ENCODE results near the gene ADORA1.

Gene ADORA1

DNA sequence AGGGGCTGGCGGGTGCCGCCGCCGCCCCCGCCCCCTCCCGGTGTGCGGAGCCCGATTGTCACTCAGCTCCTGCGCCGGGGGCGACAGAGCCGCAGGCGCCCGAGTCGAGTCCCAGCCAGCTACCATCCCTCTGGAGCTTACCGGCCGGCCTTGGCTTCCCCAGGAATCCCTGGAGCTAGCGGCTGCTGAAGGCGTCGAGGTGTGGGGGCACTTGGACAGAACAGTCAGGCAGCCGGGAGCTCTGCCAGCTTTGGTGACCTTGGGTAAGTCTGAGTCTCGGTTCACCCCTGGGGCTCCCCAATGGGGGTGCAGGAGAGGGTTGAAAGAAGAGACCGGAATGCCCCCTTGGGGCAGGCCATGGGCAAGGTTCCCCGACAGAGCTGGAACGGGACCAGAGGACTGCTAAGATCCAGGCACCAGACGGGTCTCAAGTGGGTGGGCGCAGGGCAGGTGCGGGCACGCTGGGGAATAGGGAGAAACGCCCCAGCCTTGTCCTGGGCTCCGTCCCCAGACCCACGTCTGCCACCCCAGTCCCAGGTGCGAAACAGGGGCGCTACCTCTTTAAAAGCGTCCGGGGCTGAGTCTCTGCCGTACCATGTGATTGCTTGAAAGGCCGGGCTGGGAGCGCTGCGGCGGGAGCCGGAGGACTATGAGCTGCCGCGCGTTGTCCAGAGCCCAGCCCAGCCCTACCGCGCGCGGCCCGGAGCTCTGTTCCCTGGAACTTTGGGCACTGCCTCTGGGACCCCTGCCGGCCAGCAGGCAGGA is at the start of gene ADORA1:
ADORA1 (plus strand) TSS at position 61 of the 765 bp plus-strand sequence. CDS start 1,116 bp downstream, outside the sequence.
- DNase-seq (ENCODE audit: low read depth): no peak

DNA sequence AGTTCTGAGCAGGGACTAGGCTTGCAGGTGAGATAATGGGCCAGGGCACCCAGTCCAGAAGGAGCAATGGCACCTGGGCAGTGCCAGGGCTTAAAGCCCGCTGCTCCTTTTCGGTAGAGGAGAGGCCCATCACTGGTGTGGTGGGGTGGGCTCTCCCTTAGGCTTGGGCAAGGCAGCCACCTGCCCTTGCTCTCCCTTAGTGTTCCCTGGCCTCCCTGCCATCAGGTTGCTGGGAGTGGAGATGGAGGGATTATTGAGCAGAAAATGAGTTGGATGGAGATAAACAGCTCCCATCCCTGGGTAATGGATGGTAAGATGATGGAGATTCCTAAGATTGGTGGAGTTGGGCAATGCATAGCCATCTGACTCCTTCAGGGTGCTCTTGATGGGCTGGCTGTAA is 49.6 kb upstream of the ADORA1 start:
- DNase-seq (ENCODE audit: low read depth): no peak

DNA sequence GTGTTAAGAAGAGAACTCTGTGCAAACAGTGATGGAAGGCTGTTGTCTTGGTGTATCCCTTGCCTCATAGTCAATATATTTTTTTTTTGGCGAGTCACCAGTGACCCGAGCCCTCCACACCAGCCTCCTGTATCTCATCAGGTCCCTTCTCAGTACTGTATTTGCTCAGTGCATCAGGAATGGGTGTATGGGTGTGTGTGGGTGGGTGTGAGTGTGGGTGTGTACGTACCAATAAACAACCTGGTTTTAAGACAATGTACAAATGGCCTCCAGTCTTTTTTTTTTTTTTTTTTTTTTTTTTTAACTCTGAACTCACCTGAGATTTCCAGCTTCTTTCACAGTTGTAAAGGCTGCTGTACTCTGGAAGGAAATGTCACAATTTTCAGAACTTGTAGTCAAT is 49.0 kb upstream of the ADORA1 start:
- DNase-seq (ENCODE audit: low read depth): no peak

DNA sequence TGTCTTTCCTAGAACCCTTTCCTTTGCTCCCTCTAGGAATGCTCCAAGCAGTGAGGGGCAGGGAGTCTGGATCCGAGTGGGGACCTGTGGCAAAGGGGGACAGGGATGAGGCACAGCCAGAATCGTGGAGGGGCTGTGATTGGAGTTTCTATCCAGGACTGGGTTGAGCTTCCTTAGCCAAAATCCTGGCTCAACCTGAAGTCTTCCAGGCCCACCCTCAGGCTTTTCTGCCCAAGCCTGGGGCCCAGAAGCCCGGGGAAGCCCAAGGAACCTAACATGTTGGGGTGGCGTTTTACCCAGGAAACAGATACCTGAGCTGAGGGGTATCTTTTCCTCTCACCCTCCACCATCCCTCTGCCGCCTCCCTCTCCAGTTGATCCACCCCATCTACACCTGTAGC is 47.1 kb upstream of the ADORA1 start:
- no peak for DNase-seq (ENCODE audit: low read depth)

DNA sequence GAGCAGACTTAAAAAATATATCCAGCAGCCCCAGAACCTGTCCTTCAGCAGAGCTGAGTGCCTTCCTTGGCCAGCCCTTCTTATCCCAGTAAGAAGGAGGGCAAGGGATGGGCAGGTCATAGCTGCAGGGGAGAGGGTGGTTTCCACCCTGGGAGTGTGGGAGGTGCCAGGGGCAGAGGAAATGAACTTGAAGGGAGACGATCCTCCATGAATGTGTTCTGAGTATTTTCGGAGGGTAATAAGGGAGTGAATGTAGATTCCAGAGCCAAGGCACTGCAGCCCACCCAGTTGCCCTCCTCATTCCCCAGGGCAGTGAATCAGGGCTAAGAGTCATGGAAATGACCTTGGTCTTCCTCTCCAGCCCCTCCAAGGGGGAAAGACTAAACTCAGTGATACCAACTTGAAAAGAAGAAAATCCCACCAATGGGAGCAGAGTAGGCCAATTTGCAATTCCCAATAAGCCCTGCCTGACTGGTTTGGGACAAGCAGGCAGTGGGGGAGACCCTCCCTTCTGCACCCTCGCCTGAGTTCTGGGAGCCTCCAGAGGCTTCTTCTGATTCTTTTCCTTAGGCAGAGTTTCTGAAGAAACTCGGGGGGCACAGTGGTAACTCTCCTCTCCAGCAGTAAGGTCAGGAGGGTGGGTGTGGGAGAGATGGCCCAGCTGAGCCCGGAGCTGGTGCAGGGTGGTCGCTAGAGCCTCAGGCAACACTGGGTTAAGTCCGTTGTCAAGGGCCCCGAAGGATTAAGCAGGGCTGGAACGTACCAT is 45.9 kb upstream of the ADORA1 start:
- DNase-seq (ENCODE audit: low read depth): no peak

DNA sequence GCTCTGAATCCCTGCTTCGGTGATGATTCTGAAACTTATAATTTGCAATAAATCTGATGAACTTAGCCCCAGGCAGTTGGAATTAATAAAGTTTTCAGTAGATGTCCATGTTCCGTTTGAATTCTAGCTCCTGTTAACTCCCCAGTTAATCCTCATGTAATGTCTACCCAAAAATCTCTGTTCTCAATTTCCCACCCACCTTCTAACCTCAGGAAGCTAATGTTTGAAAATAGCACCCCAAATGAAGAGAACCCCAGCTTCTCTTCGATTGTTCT is 45.4 kb upstream of the ADORA1 start:
- DNase-seq (ENCODE audit: low read depth): no peak

DNA sequence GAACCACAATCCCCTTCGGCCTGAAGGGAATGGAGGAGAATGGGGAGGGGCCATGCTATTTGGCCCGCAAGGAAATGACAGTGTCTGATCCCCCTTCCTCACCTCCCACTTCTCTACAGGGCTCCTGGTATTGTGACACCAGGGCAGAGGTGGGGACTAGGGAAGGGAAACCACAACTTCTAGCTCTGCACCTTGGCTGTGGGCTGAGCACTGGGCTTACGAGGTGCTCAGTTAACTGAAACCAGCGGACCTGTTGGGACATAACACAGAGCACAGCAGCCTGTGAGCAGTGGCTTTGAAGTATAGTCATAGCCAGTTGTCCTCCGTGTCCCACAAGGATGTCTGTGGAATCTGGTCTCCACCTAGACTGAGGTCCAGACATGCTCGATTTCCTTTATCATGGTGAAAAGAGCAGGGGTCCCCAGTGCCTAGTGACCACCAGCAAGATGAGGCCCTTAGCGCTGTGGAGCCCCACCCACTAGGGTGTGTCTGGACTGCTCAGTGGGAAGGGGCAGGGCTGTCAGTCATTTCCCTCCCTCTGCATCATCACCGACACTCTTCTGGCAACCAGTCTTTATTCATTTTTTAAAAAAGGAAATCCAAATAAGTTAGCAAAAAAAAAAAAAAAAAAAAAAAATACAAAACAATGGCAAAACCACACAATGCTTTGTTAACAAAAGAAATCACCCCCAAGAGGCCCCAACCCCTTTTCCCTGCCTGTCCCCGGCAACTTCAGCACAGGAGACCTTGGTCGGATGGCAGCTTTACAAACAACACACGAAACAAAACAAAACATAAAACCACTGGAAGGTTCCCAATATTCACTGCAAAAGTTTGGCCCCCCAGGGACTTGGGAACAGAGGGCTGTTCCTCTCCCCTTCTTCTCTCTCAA is 44.7 kb upstream of the ADORA1 start:
- no peak for DNase-seq (ENCODE audit: low read depth)

DNA sequence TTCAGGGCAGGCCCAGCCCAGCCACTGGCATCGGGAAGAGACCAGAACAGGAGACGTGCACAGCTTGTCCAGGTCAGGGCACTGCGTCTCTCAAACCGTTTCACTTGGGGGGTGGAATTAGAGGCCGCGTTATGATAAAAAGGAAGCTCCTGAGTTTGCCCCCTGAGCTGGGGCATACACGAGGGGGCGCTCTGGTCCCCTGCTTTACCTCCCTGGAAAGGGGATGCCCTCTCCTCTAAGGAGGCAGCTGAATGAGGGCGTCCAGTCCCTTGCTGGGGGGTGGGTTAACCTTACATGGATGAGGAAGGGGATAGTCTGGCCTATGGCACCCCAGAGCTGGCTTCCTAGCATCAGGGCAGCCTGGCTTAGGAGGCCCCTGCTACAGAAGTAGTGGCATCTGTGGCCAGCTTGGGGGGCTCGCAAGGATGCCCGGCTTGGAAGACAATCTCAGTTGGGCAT is 44.0 kb upstream of the ADORA1 start:
- no peak for DNase-seq (ENCODE audit: low read depth)

DNA sequence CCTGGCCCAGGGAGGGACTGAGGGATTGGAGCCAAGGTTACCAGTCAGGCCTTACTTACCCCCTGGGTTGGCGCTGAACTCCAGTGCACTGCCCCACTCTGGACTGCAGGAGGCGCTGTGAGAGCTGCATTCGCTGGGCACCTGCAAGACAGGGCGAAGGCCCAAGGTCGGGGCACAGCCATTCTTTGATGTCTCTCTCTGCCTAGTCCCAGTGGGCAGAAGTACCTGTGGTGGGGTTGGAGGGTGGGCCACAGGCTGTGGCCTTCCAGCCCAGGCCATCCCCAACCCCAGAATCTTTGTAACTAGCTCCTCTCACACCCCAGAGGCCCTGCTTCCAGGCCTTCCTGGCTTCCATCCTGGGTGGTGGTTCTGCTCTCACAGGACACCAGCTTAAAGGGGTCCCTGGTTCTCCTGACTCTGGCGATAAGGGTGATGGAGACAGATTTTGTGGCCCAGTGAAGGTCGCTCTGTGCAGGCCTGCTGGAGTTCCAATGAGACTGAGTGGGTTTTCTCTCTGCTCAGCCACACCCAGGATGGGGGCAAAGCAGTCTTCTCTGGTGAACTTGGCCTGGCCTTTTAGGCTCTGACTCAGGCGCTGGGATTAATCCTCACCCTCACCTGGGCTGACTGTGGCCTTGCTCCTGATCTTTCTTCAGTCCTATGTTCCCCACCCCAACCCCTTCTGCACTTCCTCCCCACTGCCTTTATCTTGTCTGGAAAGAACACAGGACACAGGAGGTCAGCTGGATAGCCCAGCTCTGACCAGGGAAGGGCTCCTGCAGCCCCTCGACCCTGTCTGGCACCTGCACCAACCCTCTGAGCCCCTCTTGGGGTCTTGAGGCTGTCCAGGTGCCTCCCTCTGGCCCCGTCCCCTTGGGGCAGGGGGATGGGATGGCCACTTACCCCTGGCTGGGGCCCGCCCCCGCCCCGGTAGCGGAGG is 42.7 kb upstream of the ADORA1 start:
- no peak for DNase-seq (ENCODE audit: low read depth)

DNA sequence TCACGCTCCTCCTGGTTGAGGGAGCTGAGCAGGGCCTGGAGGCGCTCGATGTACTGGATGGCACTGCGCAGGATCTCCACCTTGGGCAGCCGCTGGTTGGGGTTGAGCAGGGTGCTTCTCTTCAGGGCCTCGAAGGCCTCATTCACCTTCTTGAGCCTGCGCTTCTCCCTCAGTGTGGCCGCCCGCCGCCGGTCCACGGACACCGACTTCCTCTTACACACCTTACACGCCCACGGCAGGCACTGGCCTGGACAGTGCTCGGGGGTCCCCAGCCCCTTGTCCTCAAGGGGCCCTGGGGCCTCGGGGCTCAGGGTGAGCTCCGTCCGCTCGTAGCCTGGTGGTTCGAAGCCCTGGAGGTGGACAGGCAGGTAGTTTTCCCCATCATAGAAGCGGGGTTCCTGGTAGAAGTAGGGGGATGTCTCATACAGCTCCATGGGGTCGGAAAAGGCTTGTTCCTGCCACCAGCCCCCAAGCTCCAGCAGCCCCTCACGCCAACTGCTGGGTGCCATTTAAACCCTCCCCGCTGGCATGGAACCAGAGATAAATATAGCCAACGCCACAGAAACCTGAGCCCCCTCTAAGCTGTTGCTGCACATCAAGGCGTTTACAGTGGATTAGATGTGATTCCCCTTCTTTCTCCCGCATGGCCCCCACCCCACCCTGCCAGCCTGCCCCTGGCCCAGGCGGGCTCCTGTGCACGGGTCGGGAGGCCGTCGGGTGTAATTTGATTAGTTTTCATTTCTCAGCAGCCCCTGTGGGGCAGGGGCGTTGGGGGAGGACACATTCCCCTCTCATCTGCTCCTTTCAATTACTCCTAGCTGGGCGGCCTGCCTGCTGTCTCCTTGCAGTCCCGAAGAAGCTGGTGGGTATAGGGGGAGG is 41.8 kb upstream of the ADORA1 start, which contains the start of gene MYOG:
MYOG (minus strand) TSS at position 485 of the 879 bp plus-strand sequence; CDS start at position 434, 51 bp downstream.
- no peak for DNase-seq (ENCODE audit: low read depth)

DNA sequence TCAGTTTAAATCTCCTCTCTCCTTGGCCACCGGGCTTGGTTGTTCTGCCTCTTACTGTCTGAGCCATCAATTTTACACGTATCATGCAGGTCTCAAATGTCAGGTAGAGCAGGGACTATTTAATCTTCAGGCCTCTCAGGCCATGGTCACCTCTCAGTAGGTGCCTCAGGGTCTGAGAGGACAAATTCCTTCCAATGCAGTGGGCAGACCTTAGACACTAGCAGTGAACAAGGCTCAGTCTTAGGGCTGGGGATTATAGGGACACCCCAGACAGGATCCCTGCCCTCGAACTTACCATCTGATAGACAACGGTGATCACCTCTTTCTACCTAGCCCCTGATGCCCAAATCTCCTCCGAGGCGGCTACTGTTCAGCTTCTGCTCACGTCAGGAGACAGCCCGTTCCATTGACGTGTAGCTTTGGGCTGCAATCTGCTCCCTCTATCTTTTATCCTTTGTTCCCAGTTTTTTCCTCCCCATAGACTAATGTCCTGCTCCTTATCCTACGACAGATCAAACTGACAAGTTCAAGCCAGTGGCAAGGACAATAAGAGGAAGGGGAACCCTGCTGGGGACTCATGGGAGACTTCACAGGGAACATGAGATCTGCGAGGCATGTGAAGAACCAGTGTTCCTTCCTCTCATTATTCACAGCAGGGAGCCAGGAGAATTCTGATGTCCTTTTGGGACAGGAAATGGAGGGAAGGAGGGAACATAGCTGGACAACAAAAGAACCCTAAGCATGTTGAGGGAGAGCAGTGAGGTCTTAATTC is 40.3 kb upstream of the ADORA1 start:
- no peak for DNase-seq (ENCODE audit: low read depth)

DNA sequence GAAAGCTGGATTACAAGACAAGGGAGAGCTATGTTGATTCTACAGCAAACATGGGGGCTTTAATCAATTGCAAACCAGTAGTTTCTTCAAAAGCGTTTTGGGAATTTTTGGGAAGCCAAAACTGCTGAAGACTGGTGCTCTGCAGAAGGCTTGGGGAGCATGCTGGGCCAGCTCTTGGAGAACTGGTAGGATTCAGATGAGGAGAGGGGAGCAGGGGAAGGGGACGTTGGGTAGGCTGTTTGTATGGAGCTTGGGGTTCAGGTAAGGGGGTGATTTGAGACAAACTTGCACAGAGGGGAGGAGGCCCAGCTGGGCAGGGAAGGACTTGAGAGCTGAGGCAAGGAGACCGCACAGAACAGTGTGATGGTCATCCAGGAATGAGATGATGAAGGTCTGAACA is 39.1 kb upstream of the ADORA1 start:
- no peak for DNase-seq (ENCODE audit: low read depth)

DNA sequence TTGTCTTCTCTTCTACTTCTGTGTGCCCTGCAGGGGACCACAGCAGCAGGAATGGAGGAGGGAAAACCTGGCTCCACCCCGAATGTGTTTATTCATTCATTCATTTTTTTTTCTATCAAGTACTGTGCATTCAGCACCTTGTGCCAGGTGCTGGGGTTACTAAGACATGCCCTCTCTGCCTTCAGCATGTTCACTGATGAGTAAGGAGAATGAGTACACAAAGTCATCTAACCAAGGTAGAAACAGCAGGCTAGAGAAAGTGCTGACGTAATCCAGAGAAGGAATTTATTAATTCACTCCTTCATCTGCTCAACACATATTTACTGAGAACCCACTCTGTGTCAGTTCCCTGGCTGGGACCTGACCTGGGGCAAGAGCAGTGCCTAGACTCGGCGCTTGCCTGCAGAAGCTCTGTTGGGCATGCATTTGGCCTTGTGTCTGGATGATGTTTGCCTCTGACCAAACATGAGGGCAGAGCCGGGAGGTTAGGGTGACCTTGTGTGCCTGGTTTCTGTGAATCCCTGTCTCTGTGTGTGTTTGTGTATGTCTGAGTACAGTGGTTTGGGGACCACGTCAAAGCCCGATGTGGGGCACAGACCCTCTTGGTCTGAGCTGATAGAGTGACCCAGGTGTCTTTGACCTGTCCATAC is 38.4 kb upstream of the ADORA1 start:
- DNase-seq (ENCODE audit: low read depth): no peak

DNA sequence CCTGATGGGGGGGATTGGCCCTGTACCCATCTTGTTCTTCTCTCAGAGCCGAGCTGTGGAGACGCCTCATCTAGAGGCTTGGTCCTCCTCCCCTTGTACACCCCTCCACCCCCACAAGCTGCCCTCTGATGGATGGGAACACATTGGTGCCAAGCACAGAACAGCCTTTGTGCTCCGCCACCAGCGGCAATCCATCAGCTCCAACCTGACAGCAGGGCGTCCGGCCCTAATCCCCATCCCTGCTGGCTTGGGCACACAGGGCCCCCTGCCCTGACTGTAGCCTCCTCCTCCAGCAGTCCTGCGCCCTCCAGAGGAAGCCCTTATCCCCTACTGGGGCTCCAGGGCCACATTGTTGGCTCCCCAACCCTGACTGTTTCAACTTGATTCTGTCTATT is 37.9 kb upstream of the ADORA1 start:
- DNase-seq (ENCODE audit: low read depth): no peak

DNA sequence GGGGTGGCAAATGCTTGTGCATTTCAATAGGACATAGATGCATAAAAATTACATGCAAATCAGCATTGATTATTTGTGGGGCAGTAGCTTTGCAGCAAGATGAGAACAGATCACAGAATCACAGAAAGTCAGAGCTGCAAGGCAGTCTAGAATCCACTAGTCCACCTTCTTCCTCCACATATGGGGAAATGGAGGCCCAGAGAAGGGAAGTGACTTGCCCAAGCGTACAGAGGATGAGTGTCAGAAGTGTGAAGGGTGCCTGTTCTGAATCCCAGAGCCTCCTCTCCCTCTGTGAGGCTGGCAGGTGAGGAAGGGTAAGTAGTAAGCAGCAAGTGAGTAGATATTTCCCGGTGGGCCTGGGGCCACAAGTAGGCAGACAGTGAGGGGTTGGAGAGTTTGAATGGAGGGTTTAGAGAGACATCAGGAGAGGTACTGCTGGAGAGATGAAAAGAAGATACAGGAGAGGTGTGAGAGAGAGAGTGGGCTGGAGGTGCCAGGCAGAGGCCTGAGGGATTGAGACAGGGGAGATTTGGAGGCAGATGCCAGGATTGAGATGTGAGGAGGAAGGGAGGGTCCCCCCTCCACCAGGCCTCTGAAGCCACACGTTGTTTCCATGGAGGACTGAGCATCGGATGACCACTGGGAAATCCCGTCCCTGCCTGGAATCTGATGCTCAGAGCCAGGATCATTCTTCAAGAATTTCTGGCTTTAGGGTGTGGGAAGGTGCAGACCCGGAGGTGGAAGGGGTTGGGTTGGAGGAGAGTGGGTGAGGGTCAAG is 36.9 kb upstream of the ADORA1 start:
- no peak for DNase-seq (ENCODE audit: low read depth)

DNA sequence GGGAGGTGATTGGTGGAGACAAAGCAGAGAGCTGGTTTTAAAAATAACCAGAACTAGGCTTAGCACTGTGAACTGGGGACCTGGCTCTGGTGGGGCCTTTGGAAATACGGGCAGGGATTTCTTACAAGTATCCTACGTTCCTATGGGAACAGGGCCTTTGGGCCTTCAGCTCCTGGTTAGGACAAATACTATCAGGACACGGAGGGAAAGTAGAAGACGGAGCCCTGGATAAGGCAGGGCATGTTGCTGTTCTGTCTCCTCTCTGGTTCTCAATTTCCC is 36.4 kb upstream of the ADORA1 start:
- DNase-seq (ENCODE audit: low read depth): no peak

DNA sequence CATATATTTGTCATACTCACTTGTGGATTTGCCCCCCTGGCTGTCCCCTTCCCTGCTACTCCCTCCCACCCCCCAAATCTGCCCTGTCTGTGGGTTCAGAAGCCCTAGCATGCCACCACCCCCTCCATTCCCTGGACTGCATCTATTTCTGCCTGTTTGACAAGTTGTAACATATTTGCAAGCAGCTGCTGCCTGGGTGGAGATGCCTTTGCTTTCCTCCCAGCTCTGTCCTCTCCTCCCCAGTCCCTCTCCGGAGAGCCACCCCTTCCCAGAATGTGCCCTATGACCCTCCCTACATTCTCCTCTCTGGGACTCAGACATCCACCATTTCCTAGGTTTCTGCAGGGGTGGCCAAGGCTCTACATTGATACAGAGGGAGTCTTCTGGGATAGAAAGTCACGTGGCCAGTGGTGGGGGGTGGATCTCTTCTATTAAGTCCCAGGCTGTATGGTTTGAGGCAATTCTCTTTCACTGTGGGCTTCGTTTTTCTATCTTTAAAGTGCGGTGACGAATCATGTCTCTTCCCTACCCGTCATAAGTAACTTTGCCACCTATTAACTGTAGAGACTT is 35.7 kb upstream of the ADORA1 start:
- DNase-seq (ENCODE audit: low read depth): no peak

DNA sequence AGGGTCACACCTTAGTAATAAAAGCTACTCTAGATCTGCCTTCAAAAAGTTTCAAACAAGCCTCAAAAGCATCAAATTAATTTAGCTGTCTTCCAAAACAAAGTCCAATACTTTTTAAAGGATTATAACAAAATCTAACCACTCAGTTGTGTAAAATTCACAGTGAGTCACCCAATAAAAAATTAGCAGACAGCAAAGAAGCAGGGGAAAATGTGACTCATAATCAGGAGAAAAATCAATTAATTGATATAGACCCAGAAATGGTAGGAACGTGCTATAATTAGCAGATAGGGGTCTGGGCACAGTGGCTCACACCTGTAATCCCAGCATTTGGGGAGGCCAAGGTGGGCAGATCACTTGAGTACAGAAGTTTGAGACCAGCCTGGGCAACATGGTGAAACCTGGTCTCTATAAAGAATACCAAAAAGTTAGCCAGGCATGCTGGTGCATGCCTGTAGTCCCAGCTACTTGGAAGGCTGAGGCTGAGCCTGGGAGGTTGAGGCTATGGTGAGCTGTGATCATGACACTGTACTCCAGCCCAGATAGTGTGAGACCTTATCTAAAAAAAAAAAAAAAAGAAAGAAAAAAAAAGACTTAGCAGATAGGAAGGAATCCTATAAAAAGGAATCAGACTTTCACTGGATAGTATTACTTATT is 33.6 kb upstream of the ADORA1 start:
- no peak for DNase-seq (ENCODE audit: low read depth)

All from activated T-cell treated with anti-CD3 and anti-CD28 coated beads for 24 hours (primary cell).